Measurements from ENCODE around the gene USP40.

USP40 gene

DNA sequence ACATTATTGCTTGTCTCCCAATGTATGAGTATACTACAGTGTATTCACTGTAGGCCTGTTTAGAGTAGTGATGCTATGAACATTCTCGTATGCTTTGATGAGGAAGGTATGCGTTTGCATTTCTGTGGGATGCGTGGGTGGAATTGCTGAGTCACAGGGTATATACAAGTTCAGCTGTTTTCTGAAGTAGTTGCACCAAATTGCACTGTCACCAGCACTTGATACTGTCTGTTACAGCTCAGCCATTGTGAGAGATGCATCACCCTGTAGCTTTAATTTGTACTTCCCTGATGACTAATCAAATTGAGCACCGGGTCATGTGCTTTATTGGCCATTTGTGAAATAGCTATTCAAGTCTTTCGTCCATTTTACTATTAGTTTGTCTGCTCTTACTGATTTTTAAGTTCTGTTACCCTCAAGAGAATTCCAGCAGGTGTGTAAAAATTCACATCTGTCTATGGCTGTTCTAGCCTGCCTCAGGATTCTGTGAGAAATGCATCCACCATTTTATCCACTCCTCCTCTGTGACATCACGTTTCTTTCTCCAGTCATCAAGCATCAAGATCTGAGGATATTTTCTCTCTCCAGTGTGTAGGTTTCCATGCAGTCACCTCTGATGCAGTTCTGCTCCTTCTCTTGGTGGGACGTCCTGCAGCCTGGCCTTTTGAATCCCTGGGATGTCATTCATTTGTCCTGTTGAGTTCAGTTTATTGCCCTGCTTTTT lies 139.8 kb downstream of the USP40 start:
- DNase-seq (ENCODE audit: low read depth) = no peak
